AG04449 (cell line): ENCODE results near the gene ARHGAP18.

Experiments
- CTCF ChIA-PET: fragments of 350-600 bp; formaldehyde crosslinking; extraction: SDS; loops from one replicate; lab custom pipeline; 2021; ENCODE audit warnings: antibody characterized with exemption; lab: Yijun Ruan, JAX
- POLR2A ChIA-PET: fragments of 400-600, 350-600 bp; formaldehyde crosslinking; extraction: SDS; loops from one replicate; lab custom pipeline; 2020; ENCODE audit warnings: antibody characterized with exemption, inconsistent platforms; lab: Yijun Ruan, JAX
- DNase-seq: peaks from one replicate; pipeline ENCODE4 v3.0.0-alpha.2; 2010; ENCODE audit warnings: low read depth, low spot score
- H3K4me3 ChIP-seq: 2 replicates; pipeline ENCODE4 v1.5.1; 2011; ENCODE audit warnings: low read depth, mild to moderate bottlenecking, control low read depth, low read length
- CTCF ChIP-seq: IDR thresholded peaks from one replicate; pipeline ENCODE4 v1.5.1; 2011; ENCODE audit warnings: mild to moderate bottlenecking, moderate library complexity, low read length, control low read depth, inconsistent platforms; ENCODE audit not compliant: insufficient read depth; ENCODE audit errors: missing control alignments

Gene ARHGAP18

GRCh38 chr6:129609635-129610034 lies 100.3 kb downstream of the ARHGAP18 start:
- no peak for DNase-seq
- ChIA-PET POLR2A (no interaction called here), CTCF (interaction anchor here (0.9 to 1.8 kb wide), 5 partner anchors 10 to 412 kb away, joined by 3 to 8 read pairs (median 5); no protein-coding TSS in a partner anchor)
- TF ChIP-seq CTCF = no peak
- no peak overlapping the region for H3K4me3 ChIP-seq

GRCh38 chr6:129608886-129609537 lies 101.0 kb downstream of the ARHGAP18 start:
- DNase-seq = no peak
- ChIA-PET POLR2A (no interaction called here), CTCF (interaction anchor here (0.9 to 1.8 kb wide), 4 partner anchors 11 to 413 kb away, joined by 3 to 8 read pairs (median 4); no protein-coding TSS in a partner anchor)
- no peak for TF ChIP-seq CTCF
- H3K4me3 ChIP-seq = no peak overlapping the region

DNA sequence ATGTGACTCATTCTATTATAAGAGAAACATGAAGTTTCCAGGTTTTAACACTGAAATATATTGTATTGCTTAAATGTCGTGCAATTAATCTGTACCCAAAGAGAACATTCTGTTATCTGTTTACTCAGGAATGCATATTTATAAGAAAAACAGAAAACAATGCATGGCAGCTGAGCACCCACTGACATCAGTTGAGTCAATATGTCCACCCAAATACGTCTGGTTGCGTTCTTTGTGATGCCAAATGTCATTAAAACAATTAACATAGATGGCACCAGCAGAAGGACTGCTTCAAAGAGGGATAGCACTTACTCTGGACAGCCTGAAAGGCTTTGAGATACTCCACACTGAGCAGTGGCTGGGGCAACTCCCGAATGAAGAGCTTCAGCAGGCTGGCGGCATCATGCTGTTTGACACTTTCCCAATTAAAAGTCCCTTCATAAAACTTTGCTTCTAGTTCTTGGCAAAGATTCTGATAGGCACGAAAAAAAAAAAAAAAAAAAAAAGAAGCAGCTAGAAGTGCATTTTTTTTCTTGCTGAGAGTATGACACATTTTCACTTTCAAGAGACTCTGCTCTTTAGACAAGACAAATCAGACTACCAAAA lies 102.3 kb downstream of the ARHGAP18 start:
- H3K4me3 ChIP-seq = no peak overlapping the region
- DNase-seq = no peak
- TF ChIP-seq CTCF = no peak
- CTCF ChIA-PET = interaction anchor here (1.0 to 2.9 kb wide), 4 partner anchors 10 to 123 kb away, joined by 3 to 26 read pairs (median 4); no protein-coding TSS in a partner anchor
- POLR2A ChIA-PET = interaction anchor here (0.6 kb wide), 1 partner anchor 24 kb away, joined by 5 read pairs; no protein-coding TSS in a partner anchor

DNA sequence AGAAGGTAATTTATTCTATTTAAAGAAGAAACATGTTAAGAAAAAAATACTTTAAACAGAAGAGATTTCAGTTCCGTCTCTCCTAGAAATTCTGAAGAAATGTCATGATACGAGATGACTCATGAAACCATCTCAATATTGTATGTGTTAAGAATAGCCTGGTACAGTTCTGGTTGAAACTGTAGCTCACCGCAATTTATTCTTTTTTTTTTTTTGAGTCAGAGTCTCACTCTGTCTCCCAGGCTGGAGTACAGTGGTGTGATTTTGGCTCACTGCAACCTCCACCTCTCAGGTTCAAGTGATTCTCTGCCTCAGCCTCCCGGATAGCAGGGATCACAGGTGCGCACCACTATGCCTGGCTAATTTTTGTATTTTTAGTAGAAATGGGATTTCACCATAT lies 103.3 kb downstream of the ARHGAP18 start:
- no peak for TF ChIP-seq CTCF
- ChIA-PET CTCF (interaction anchor here (1.0 to 2.9 kb wide), 3 partner anchors 9 to 124 kb away, joined by 3 to 26 read pairs (median 5); no protein-coding TSS in a partner anchor), POLR2A (no interaction called here)
- DNase-seq = no peak
- no peak overlapping the region for H3K4me3 ChIP-seq

- POLR2A ChIA-PET = no interaction called here
- no peak for DNase-seq
- H3K4me3 ChIP-seq = no peak overlapping the region
- CTCF ChIA-PET = interaction anchor here (1.5 to 2.9 kb wide), 4 partner anchors 8 to 154 kb away, joined by 3 to 26 read pairs (median 4); no protein-coding TSS in a partner anchor
- TF ChIP-seq CTCF = no peak
Measured at GRCh38 chr6:129605967-129606366, 104.0 kb downstream of the ARHGAP18 start.

GRCh38 chr6:129605095-129605494 lies 104.9 kb downstream of the ARHGAP18 start:
- CTCF ChIA-PET = interaction anchor here (0.7 to 1.7 kb wide), 7 partner anchors 13 to 377 kb away, joined by 3 to 6 read pairs (median 3); no protein-coding TSS in a partner anchor
- no peak for DNase-seq
- TF ChIP-seq CTCF = no peak
- H3K4me3 ChIP-seq = no peak overlapping the region
- POLR2A ChIA-PET = no interaction called here
